Suprapubic skin (tissue), 4 donors: ENCODE results near the gene ITGB4.

Experiments used
- CTCF ChIP-seq, 2 donors: fragments of 200-600 bp in 1 of 2; fragments of 450-650 bp in 1 of 2; sonication (generic) in 1 of 2; IDR thresholded peaks; one replicate each; pipeline ENCODE4 v1.5.1; 2016 to 2019; ENCODE audit warnings: antibody characterized with exemption in 2 of 2, mild to moderate bottlenecking in 1 of 2, moderate library complexity in 1 of 2
- POLR2A ChIP-seq, 2 donors: fragments of 450-650 bp; IDR thresholded peaks; one replicate each; pipeline ENCODE4 v1.6.1; 2017; ENCODE audit warnings: antibody characterized with exemption in 2 of 2, mild to moderate bottlenecking in 2 of 2, moderate library complexity in 2 of 2
- POLR2AphosphoS5 ChIP-seq, 3 donors: sonication (generic); formaldehyde crosslinking; IDR thresholded peaks; one replicate each; pipeline ENCODE4 v1.6.1; 2017; ENCODE audit warnings: antibody characterized with exemption in 3 of 3

- peak in 1 of 3 donors; percentile 10 for TF ChIP-seq POLR2AphosphoS5 (IDR thresholded peaks at IDR 0.05)
- TF ChIP-seq POLR2A (IDR thresholded peaks at IDR 0.05), result no peak
- TF ChIP-seq CTCF (IDR thresholded peaks at IDR 0.05), result peak in 1 of 2 donors; percentile 53
These were observed 43.6 kb downstream of the ITGB4 start, which contains the start of gene GALK1 for GRCh38 chr17:75764711-75765421.
